Panc1 (cell line): Measurements from ENCODE around the gene SLC23A3. TPM values are rescaled to one million over a fixed set of nuclear protein-coding genes. Genes with fewer than 3 reads are reported as not detected.

Experiments
- ATAC-seq: fragments of 200-7000 bp; cut with Tn5 transposase; 2 replicates; pipeline ENCODE4 v1.9.1; 2020; ENCODE audit warnings: mild to moderate bottlenecking, moderate library complexity
- BruUV-seq: library from RNA; stranded (reverse); fragments of 400-500 nt; replicated peaks from 2 replicates; lab custom pipeline; 2021; lab: Mats Ljungman, UMichigan
- CTCF ChIA-PET: fragments of 300-600 bp; sonication (Branson Sonifier 250); formaldehyde crosslinking; loops from one replicate; lab custom pipeline; 2022; ENCODE audit warnings: antibody characterized with exemption; lab: Charles Lee
- POLR2A ChIA-PET: fragments of 300-600 bp; sonication (Branson Sonifier 250); formaldehyde crosslinking; loops from one replicate; lab custom pipeline; 2022; ENCODE audit warnings: antibody characterized with exemption; lab: Charles Lee
- DNase-seq: peaks from one replicate; pipeline ENCODE4 v3.0.0-alpha.2; 2010; ENCODE audit warnings: low read depth, low spot score
- H3K27ac ChIP-seq: 2 replicates; pipeline ENCODE4 v1.5.1; 2011; ENCODE audit warnings: mild to moderate bottlenecking, low read length, inconsistent platforms
- H3K27me3 ChIP-seq: fragments of 200-500 bp; sonication (Bioruptor generic); 2 replicates; pipeline ENCODE4 v1.6.0; 2014; ENCODE audit warnings: low read length, inconsistent platforms; ENCODE audit not compliant: control insufficient read depth, insufficient read depth
- H3K36me3 ChIP-seq: fragments of 200-500 bp; sonication (Bioruptor generic); 2 replicates; pipeline ENCODE4 v1.5.1; 2014; ENCODE audit warnings: inconsistent platforms, mild to moderate bottlenecking, low read length, moderate library complexity; ENCODE audit not compliant: control insufficient read depth, insufficient read depth
- H3K4me1 ChIP-seq: 2 replicates; pipeline ENCODE4 v1.5.1; 2011; ENCODE audit warnings: inconsistent platforms, mild to moderate bottlenecking, low read length, moderate library complexity; ENCODE audit not compliant: control insufficient read depth, insufficient read depth
- H3K4me3 ChIP-seq, 2 experiments: 2 replicates each; pipeline ENCODE4 v1.5.1; 2011 to 2012; ENCODE audit warnings: low read depth in 2 of 2, low read length in 2 of 2, mild to moderate bottlenecking in 2 of 2, inconsistent platforms in 1 of 2, moderate library complexity in 1 of 2
- H3K9me3 ChIP-seq: fragments of 200-500 bp; sonication (Bioruptor generic); 2 replicates; pipeline ENCODE4 v1.5.1; 2014; ENCODE audit warnings: low read depth, mild to moderate bottlenecking, inconsistent platforms, low read length, moderate library complexity; ENCODE audit not compliant: control insufficient read depth, insufficient read depth
- POLR2AphosphoS5 ChIP-seq: IDR thresholded peaks from 2 replicates; pipeline ENCODE4 v1.6.1; 2012; ENCODE audit warnings: mild to moderate bottlenecking, low read depth, low read length, moderate library complexity
- REST ChIP-seq, 2 experiments: IDR thresholded peaks; 2 replicates each; pipeline ENCODE4 v1.6.1; 2011 to 2012; ENCODE audit warnings: low read depth in 2 of 2, control low read depth in 1 of 2, low read length in 1 of 2, mild to moderate bottlenecking in 1 of 2, moderate library complexity in 1 of 2; ENCODE audit not compliant: insufficient read depth in 1 of 2
- SIN3A ChIP-seq: IDR thresholded peaks from 2 replicates; pipeline ENCODE4 v1.6.1; 2012; ENCODE audit warnings: low read depth, mild to moderate bottlenecking, low read length, moderate library complexity, borderline replicate concordance; ENCODE audit not compliant: insufficient read depth
- TCF7L2 ChIP-seq: IDR thresholded peaks from 2 replicates; pipeline ENCODE4 v1.6.1; 2011; ENCODE audit warnings: mild to moderate bottlenecking, low read depth, low read length, inconsistent platforms
- in situ Hi-C: cut with HindIII; loops from 2 replicates; pipeline ENCODE4 v1.10.0; 2016; ENCODE audit warnings: low sequenced_read_pairs, low pct_unique_long_range_greater_than_20kb
- intact Hi-C: fragments of 100-400 bp; cut with micrococcal nuclease; formaldehyde crosslinking; loops from one replicate; pipeline ENCODE4 v1.10.0; 2022; ENCODE audit not compliant: unreplicated experiment
- total RNA-seq: library from RNA; stranded (reverse); gene quantifications from one replicate; pipeline ENCODE4 v1.2.1, GENCODE V29; 2021; ENCODE audit not compliant: unreplicated experiment
- TF ChIP-seq, protein P1 (sequence below): fragments of 450-650 bp; IDR thresholded peaks from 2 replicates; pipeline ENCODE4 v1.5.1; 2017; ENCODE audit warnings: mild to moderate bottlenecking

SLC23A3 gene
- total RNA-seq, 1 experiment from 2014 or later = 3.3 TPM

GRCh38 chr2:219178377-219179175 lies 8.7 kb upstream of the SLC23A3 start:
- ATAC-seq (peak; percentile 36), DNase-seq (no peak)
- intact Hi-C loops (no loop called here), in situ Hi-C loops (no loop called here)
- TF ChIP-seq POLR2AphosphoS5 = no peak
- TF ChIP-seq, protein P1, sequence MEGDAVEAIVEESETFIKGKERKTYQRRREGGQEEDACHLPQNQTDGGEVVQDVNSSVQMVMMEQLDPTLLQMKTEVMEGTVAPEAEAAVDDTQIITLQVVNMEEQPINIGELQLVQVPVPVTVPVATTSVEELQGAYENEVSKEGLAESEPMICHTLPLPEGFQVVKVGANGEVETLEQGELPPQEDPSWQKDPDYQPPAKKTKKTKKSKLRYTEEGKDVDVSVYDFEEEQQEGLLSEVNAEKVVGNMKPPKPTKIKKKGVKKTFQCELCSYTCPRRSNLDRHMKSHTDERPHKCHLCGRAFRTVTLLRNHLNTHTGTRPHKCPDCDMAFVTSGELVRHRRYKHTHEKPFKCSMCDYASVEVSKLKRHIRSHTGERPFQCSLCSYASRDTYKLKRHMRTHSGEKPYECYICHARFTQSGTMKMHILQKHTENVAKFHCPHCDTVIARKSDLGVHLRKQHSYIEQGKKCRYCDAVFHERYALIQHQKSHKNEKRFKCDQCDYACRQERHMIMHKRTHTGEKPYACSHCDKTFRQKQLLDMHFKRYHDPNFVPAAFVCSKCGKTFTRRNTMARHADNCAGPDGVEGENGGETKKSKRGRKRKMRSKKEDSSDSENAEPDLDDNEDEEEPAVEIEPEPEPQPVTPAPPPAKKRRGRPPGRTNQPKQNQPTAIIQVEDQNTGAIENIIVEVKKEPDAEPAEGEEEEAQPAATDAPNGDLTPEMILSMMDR = no peak; the same call in 1 of the 2 replicates
- TF ChIP-seq REST (IDR thresholded peaks at IDR 0.05; ENCODE audit: insufficient read depth in 1 of 2, low read depth in 2 of 2, low read length in 1 of 2) = no peak
- TF ChIP-seq TCF7L2 = no peak
- TF ChIP-seq SIN3A = no peak
- no TSS peak for BruUV-seq
- POLR2A ChIA-PET = no interaction called here
- Histone ChIP-seq H3K36me3 (peaks cover 21% of the 10 kb centered on the region), H3K4me1 (peaks cover 10% of the 10 kb centered on the region), H3K27ac (peak overlapping the region; percentile 90), H3K9me3 (no peaks in the 10 kb centered on the region), H3K4me3 (peak overlapping the region; percentile 66 to 88), H3K27me3 (no peaks in the 10 kb centered on the region)
- CTCF ChIA-PET = interaction anchor here (0.6 kb wide), 1 partner anchor 308 kb away, joined by 3 read pairs; no protein-coding TSS in a partner anchor

DNA sequence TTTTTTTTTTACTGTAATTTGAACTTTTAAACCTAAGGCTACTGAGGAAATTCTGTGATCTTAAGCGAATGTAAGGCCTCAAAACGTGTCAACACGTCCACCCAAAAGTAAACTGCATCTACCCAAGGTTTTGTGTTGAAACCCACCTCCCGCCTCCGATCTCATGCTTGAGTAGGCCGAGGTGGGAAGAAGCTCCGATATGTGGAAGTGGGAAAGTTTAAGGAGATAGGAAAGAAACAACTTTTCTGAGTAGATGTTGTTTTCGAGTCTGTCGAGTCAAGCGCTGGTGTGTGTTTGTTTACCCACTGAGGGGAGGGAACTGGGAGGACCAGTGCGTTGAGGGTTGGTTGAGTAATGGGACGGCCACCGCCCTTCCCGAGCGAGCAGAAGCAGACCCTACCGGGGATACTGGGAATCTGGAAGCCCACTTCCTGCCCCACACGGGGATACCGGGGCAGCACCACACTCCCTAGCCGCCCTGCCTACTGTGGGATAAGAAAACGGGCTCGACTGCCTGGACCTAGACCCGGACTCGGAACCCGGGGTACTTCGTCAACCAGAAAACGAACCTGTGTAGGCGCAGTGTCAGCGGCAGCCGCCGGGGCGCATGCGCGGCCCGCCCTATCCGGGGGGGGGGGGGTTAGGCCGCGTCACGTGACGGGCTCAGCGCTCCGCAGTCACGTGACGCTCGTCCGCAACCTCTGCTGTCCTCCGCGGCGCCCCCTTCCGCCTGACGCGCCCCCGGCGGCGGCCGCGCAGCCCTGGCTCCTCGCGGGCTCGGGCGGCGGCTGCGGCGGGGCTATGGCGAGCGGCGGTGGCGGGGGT lies 7.9 kb upstream of the SLC23A3 start, which contains the start of gene RETREG2:
Gene RETREG2 (plus strand): TSS at position 724 of the 825 bp plus-strand sequence. CDS start 78 bp downstream, at position 802.
- H3K27ac ChIP-seq = peak within 1 kb of the TSS; percentile 98
- CTCF ChIA-PET = no interaction called here
- no peaks in the 10 kb centered on the region for H3K27me3 ChIP-seq
- H3K4me1 ChIP-seq = peaks cover 10% of the 10 kb centered on the region
- peaks cover 20% of the 10 kb centered on the region for H3K36me3 ChIP-seq
- ATAC-seq = peak; percentile 85
- POLR2A ChIA-PET = no interaction called here
- peak; percentile 92 for DNase-seq
- intact Hi-C loops = no loop called here
- peak; percentile 98 for TF ChIP-seq POLR2AphosphoS5
- TF ChIP-seq SIN3A = peak; percentile 94; the same call in 1 of the 2 replicates
- no peak for TF ChIP-seq TCF7L2
- no peak for TF ChIP-seq REST (IDR thresholded peaks at IDR 0.05; ENCODE audit: insufficient read depth in 1 of 2, low read depth in 2 of 2, low read length in 1 of 2)
- TF ChIP-seq, protein P1 = peak; percentile 80
- in situ Hi-C loops = no loop called here
- H3K9me3 ChIP-seq = no peaks in the 10 kb centered on the region
- BruUV-seq = TSS peak; percentile 45
- H3K4me3 ChIP-seq = peak within 1 kb of the TSS; percentile 66 to 88
